K562 (cell line): Measurements from ENCODE around the gene YLPM1. TPM values are rescaled to one million over a fixed set of nuclear protein-coding genes. Genes with fewer than 3 reads are reported as not detected.

Experiments used
- ATAC-seq: fragments of 200-7000 bp; cut with Tn5 transposase; 3 replicates; pipeline ENCODE4 v1.9.1; 2020; ENCODE audit warnings: moderate library complexity
- BruUV-seq: library from RNA; stranded (reverse); fragments of 400-500 nt; replicated peaks from 2 replicates; lab custom pipeline; 2021; lab: Mats Ljungman, UMichigan
- CTCF ChIA-PET: fragments of 300-600 bp; formaldehyde crosslinking; extraction: SDS; loops from one replicate; lab custom pipeline; 2021; ENCODE audit warnings: low intra/inter-chr PET ratio; lab: Yijun Ruan, JAX
- POLR2A ChIA-PET: fragments of 300-600, 350-650 bp; sonication (Branson Sonifier 250); formaldehyde crosslinking; extraction: SDS; loops from one replicate; lab custom pipeline; 2021; ENCODE audit warnings: antibody characterized with exemption, inconsistent platforms; lab: Yijun Ruan, JAX
- DNase-seq, 4 experiments: peaks; one replicate each; pipeline versions ENCODE4 v3.0.0 to v3.0.0-alpha.2; 2011 to 2018; ENCODE audit warnings: low spot score in 3 of 4, mixed read lengths in 3 of 4; ENCODE audit errors: extremely low read depth in 1 of 4
- FAIRE-seq: peaks from 2 replicates; lab custom pipeline; 2011; peaks lifted over from hg19 to GRCh38; lab: Jason Lieb, UNC
- H2AFZ ChIP-seq: 2 replicates; pipeline ENCODE4 v1.6.0; 2011; ENCODE audit warnings: low read depth, low read length, control low read depth, inconsistent platforms
- H3K27ac ChIP-seq: fragments of 200-600 bp; 3 replicates; pipeline ENCODE4 v1.8.0; 2011; ENCODE audit warnings: low read depth, mild to moderate bottlenecking, control low read depth, inconsistent platforms, low read length, moderate library complexity, mixed read lengths; ENCODE audit errors: extremely low read depth
- H3K27me3 ChIP-seq, 2 experiments: fragments of 300-600 bp in 1 of 2; 2 replicates in 1 of 2; 3 replicates in 1 of 2; pipeline versions ENCODE4 v1.6.0 to v1.8.0; 2011; ENCODE audit warnings: inconsistent platforms in 2 of 2, low read length in 2 of 2, mild to moderate bottlenecking in 1 of 2, mixed read lengths in 1 of 2, moderate library complexity in 1 of 2; ENCODE audit not compliant: control insufficient read depth in 2 of 2, insufficient read depth in 2 of 2
- H3K36me3 ChIP-seq: fragments of 300-600 bp; 3 replicates; pipeline ENCODE4 v1.8.0; 2011; ENCODE audit warnings: mild to moderate bottlenecking, low read length, inconsistent platforms; ENCODE audit not compliant: control insufficient read depth, insufficient read depth
- H3K4me1 ChIP-seq, 2 experiments: fragments of 200-600 bp in 1 of 2; replicated peaks in 1 of 2; 2 replicates in 1 of 2; 3 replicates in 1 of 2; pipeline versions ENCODE4 v1.5.1 to v1.8.0; 2011; ENCODE audit warnings: inconsistent platforms in 2 of 2, low read length in 2 of 2, mild to moderate bottlenecking in 1 of 2, mixed read lengths in 1 of 2, moderate library complexity in 1 of 2; ENCODE audit not compliant: control insufficient read depth in 2 of 2, insufficient read depth in 2 of 2
- H3K4me2 ChIP-seq: 2 replicates; pipeline ENCODE4 v1.6.1; 2011; ENCODE audit warnings: low read length, control low read depth, inconsistent platforms, mixed read lengths; ENCODE audit not compliant: insufficient read depth
- H3K4me3 ChIP-seq: fragments of 200-600 bp; sonication (generic), shearing (Covaris generic); 2 replicates; pipeline ENCODE4 v1.5.1; 2016; ENCODE audit warnings: control low read depth, inconsistent platforms
- H3K79me2 ChIP-seq: fragments of 200-600 bp; 3 replicates; pipeline ENCODE4 v1.8.0; 2011; ENCODE audit warnings: low read length, inconsistent platforms; ENCODE audit not compliant: control insufficient read depth, insufficient read depth
- H3K9ac ChIP-seq, 2 experiments: 2 replicates each; pipeline versions ENCODE4 v1.6.0 to v1.6.1; 2011; ENCODE audit warnings: low read depth in 2 of 2, low read length in 2 of 2, control low read depth in 1 of 2, inconsistent platforms in 1 of 2, mild to moderate bottlenecking in 1 of 2, mixed read lengths in 1 of 2; ENCODE audit not compliant: insufficient read depth in 1 of 2
- H3K9me1 ChIP-seq: one replicate; pipeline ENCODE4 v1.6.0; 2011; ENCODE audit warnings: inconsistent platforms, mild to moderate bottlenecking, low read length, moderate library complexity; ENCODE audit not compliant: control insufficient read depth, insufficient read depth
- H3K9me3 ChIP-seq: replicated peaks from 2 replicates; pipeline ENCODE4 v1.5.1; 2011; ENCODE audit warnings: low read depth, low read length, inconsistent platforms; ENCODE audit not compliant: control insufficient read depth, insufficient read depth
- H4K20me1 ChIP-seq: replicated peaks from 2 replicates; pipeline ENCODE4 v1.6.1; 2011; ENCODE audit warnings: low read length, inconsistent platforms, mixed read lengths; ENCODE audit not compliant: control insufficient read depth, insufficient read depth
- BCOR ChIP-seq: fragments of 450-650 bp; IDR thresholded peaks from 2 replicates; pipeline ENCODE4 v1.6.1; 2016
- E2F5 ChIP-seq: sonication (generic); formaldehyde crosslinking; IDR thresholded peaks from 2 replicates; pipeline ENCODE4 v1.8.0; 2022; ENCODE audit warnings: mild to moderate bottlenecking, missing genetic modification reagents
- FOXJ2 ChIP-seq: fragments of 200-800 bp; sonication (Bioruptor generic); IDR thresholded peaks from 2 replicates; pipeline ENCODE4 v1.6.1; 2016; ENCODE audit warnings: missing genetic modification characterization, missing compliant biosample characterization
- FOXJ3 ChIP-seq: sonication (generic); formaldehyde crosslinking; IDR thresholded peaks from 2 replicates; pipeline ENCODE4 v1.4.0; 2020; ENCODE audit warnings: mild to moderate bottlenecking, missing genetic modification reagents
- GABPA ChIP-seq: fragments of 200-800 bp; sonication (Bioruptor generic); conservative IDR thresholded peaks from 2 replicates; pipeline ENCODE4 v1.6.1; 2016; ENCODE audit warnings: low read depth, missing genetic modification characterization, missing compliant biosample characterization
- GABPB2 ChIP-seq: fragments of 250-450 bp; sonication (Bioruptor Pico); conservative IDR thresholded peaks from 2 replicates; pipeline ENCODE4 v1.5.1; 2021; ENCODE audit warnings: mild to moderate bottlenecking
- GTF2E2 ChIP-seq: fragments of 200-800 bp; sonication (Bioruptor generic); IDR thresholded peaks from 2 replicates; pipeline ENCODE4 v1.6.1; 2016; ENCODE audit warnings: missing genetic modification characterization, missing compliant biosample characterization
- NCOA6 ChIP-seq: fragments of 450-650 bp; IDR thresholded peaks from 2 replicates; pipeline ENCODE4 v1.6.1; 2017; ENCODE audit warnings: mild to moderate bottlenecking
- RBM25 ChIP-seq: fragments of 200-400 bp; formaldehyde crosslinking; IDR thresholded peaks from 2 replicates; pipeline ENCODE4 v1.6.1; 2018; ENCODE audit warnings: low read length, low read depth, moderate library complexity; ENCODE audit not compliant: severe bottlenecking
- RNF2 ChIP-seq: sonication (generic); IDR thresholded peaks from 2 replicates; pipeline ENCODE4 v1.6.1; 2016
- SIX5 ChIP-seq, 2 experiments: IDR thresholded peaks; 2 replicates each; pipeline ENCODE4 v1.6.1; 2011; ENCODE audit warnings: low read length in 2 of 2, borderline replicate concordance in 1 of 2, low read depth in 1 of 2, mild to moderate bottlenecking in 1 of 2, moderate library complexity in 1 of 2; ENCODE audit not compliant: insufficient read depth in 1 of 2
- SREBF1 ChIP-seq: fragments of 150-350 bp; IDR thresholded peaks from 2 replicates; pipeline ENCODE4 v1.6.1; 2014; ENCODE audit warnings: antibody characterized with exemption, low read depth, low read length, borderline replicate concordance
- THRAP3 ChIP-seq: fragments of 450-650 bp; IDR thresholded peaks from 2 replicates; pipeline ENCODE4 v1.6.1; 2016; ENCODE audit warnings: mild to moderate bottlenecking, inconsistent platforms, borderline replicate concordance
- YY1 ChIP-seq, 3 experiments: IDR thresholded peaks; 2 replicates each; pipeline ENCODE4 v1.6.1; 2011; ENCODE audit warnings: low read length in 2 of 3, mild to moderate bottlenecking in 2 of 3, moderate library complexity in 2 of 3, borderline replicate concordance in 1 of 3, control low read depth in 1 of 3, low read depth in 1 of 3; ENCODE audit not compliant: insufficient read depth in 3 of 3, insufficient replicate concordance in 2 of 3, control insufficient read depth in 1 of 3, insufficient read length in 1 of 3; ENCODE audit errors: extremely low read depth in 1 of 3
- ZNF212 ChIP-seq: fragments of 450-650 bp; formaldehyde crosslinking; IDR thresholded peaks from 2 replicates; pipeline ENCODE4 v1.4.0; 2020; ENCODE audit warnings: mild to moderate bottlenecking
- ZNF717 ChIP-seq: fragments of 250-450 bp; sonication (Bioruptor Pico); IDR thresholded peaks from 2 replicates; pipeline ENCODE4 v1.5.0; 2021
- ZNF778 ChIP-seq: fragments of 450-650 bp; formaldehyde crosslinking; IDR thresholded peaks from 2 replicates; pipeline ENCODE4 v1.4.0; 2020; ENCODE audit warnings: mild to moderate bottlenecking, moderate library complexity
- WGBS: fragments of 100-300 bp; shearing (Covaris generic); methylation state at CpG from one replicate; pipeline ENCODE4 v1.1.6; 2016; ENCODE audit warnings: low coverage, mixed read lengths; ENCODE audit not compliant: insufficient coverage; ENCODE audit errors: missing lambda C conversion rate; 5-methylcytosine and 5-hydroxymethylcytosine counted together
- in situ Hi-C: fragments of 300-500 bp; cut with MboI; formaldehyde crosslinking; loops from 4 replicates; pipeline ENCODE4 v1.15.0; 2018; ENCODE audit warnings: inconsistent platforms, mixed read lengths
- intact Hi-C: fragments of 100-400 bp; cut with micrococcal nuclease; formaldehyde crosslinking; loops from 2 replicates; pipeline ENCODE4 v1.14.2; 2022
- polyA plus RNA-seq, 8 experiments: library from polyadenylated mRNA; depleted of rRNA in 4 of 8; stranded (reverse) in 5 of 8; unstranded in 3 of 8; fragments of >200 nt; fragmentation: Nextera tagmentation in 2 of 8; fragmentation: Illumina TruSeq in 1 of 8; extraction: Ambion mirVana in 2 of 8; extraction: Trizol in 1 of 8; gene quantifications; 2 replicates each; pipeline versions ENCODE4 v1.2.1 to v1.2.3, GENCODE V29; 2011 to 2014; ENCODE audit warnings: inconsistent platforms in 1 of 8, missing spikeins in 1 of 8
- total RNA-seq, 7 experiments: library from RNA; depleted of rRNA in 6 of 7; stranded (reverse); fragments of >200 nt in 6 of 7; fragmentation: Illumina TruSeq in 2 of 7; extraction: Trizol in 2 of 7; gene quantifications; 2 replicates each; pipeline versions ENCODE4 v1.2.1 to v1.2.3, GENCODE V29; 2011 to 2021; ENCODE audit warnings: low replicate concordance in 1 of 7

Gene YLPM1
- total and polyA plus RNA-seq, 9 of the 15 experiments (the other 6 are each of a cell fraction or from before 2014, with no cell fraction given) = 7.2 to 32.7 (median 14.6) TPM

- in situ Hi-C loops (loop anchor here (10.0 kb wide), 1 partner anchor 437 kb away; no protein-coding TSS in a partner anchor), intact Hi-C loops (no loop called here)
- H4K20me1 ChIP-seq = no peaks in the 10 kb centered on the region
- H3K9me3 ChIP-seq = no peaks in the 10 kb centered on the region
- H3K4me2 ChIP-seq = no peak overlapping the region
- no peaks in the 10 kb centered on the region for H3K36me3 ChIP-seq
- FAIRE-seq (no peak), DNase-seq (no peak), ATAC-seq (no peak; the same call in 2 of the 3 replicates)
- no peaks in the 10 kb centered on the region; a peak in 1 of 5 replicates for H3K4me1 ChIP-seq
- TF ChIP-seq SREBF1 (no peak), GABPA (tag) (no peak), RNF2 (no peak), SIX5 (IDR thresholded peaks at IDR 0.05; ENCODE audit: borderline replicate concordance in 1 of 2, insufficient read depth in 1 of 2, low read depth in 1 of 2, low read length in 2 of 2) (no peak), GABPB2 (CRISPR knock-in tag) (no peak)
- ChIA-PET POLR2A (interaction anchor here (0.6 to 1.4 kb wide), 4 partner anchors 11 to 37 kb away, joined by 3 to 4 read pairs (median 3); no protein-coding TSS in a partner anchor), CTCF (no interaction called here)
- no TSS peak for BruUV-seq
- no peaks in the 10 kb centered on the region for H3K79me2 ChIP-seq
- no peaks in the 10 kb centered on the region for H3K9me1 ChIP-seq
- no peak overlapping the region for H3K4me3 ChIP-seq
- H3K27me3 ChIP-seq = no peaks in the 10 kb centered on the region
- H3K9ac ChIP-seq = no peak overlapping the region
- H3K27ac ChIP-seq = no peak overlapping the region
- 0 out of 2 replicates have a peak overlapping the region, but pooled peaks have one; percentile 45 for H2AFZ ChIP-seq
- 9% methylated on average over 5 of the region's 5 CpGs for WGBS
Measured at GRCh38 chr14:74867673-74868072, 104.6 kb downstream of the YLPM1 start.

- 55% methylated on average over 4 of the region's 8 CpGs for WGBS
- TF ChIP-seq GTF2E2 (tag) = no peak
- no peak for TF ChIP-seq ZNF717 (CRISPR knock-in tag)
- no peak for TF ChIP-seq FOXJ3 (CRISPR knock-in tag)
- no peak for TF ChIP-seq THRAP3
- no peak for TF ChIP-seq ZNF778 (CRISPR knock-in tag)
- TF ChIP-seq ZNF212 (CRISPR knock-in tag) = no peak
- TF ChIP-seq E2F5 = no peak
- TF ChIP-seq BCOR = peak; percentile 87
- no peak for TF ChIP-seq YY1 (IDR thresholded peaks at IDR 0.05; ENCODE audit: borderline replicate concordance in 1 of 3, control insufficient read depth in 1 of 3, extremely low read depth in 1 of 3, insufficient read depth in 3 of 3, insufficient read length in 1 of 3, insufficient replicate concordance in 2 of 3, low read depth in 1 of 3, low read length in 2 of 3)
- peak; percentile 93 for TF ChIP-seq RBM25
- no peak for TF ChIP-seq FOXJ2 (tag)
- TF ChIP-seq NCOA6 = no peak
Measured at GRCh38 chr14:74868739-74869138, 105.6 kb downstream of the YLPM1 start.

More at GRCh38 chr14:74868739-74869138, 105.6 kb downstream of the YLPM1 start:
- Histone ChIP-seq H3K27me3 (no peaks in the 10 kb centered on the region), H3K9me3 (no peaks in the 10 kb centered on the region), H3K9me1 (no peaks in the 10 kb centered on the region), H3K79me2 (no peaks in the 10 kb centered on the region), H3K4me3 (no peak overlapping the region), H3K4me1 (no peaks in the 10 kb centered on the region; a peak in 1 of 5 replicates), H4K20me1 (no peaks in the 10 kb centered on the region), H2AFZ (no peak overlapping the region), H3K9ac (no peak overlapping the region), H3K4me2 (no peak overlapping the region), H3K27ac (no peak overlapping the region), H3K36me3 (no peaks in the 10 kb centered on the region)
- DNase-seq (no peak), FAIRE-seq (no peak), ATAC-seq (no peak)
- ChIA-PET POLR2A (interaction anchor here (1.0 kb wide), 1 partner anchor 13 kb away, joined by 3 read pairs; the partner anchor contains the start of gene DLST), CTCF (no interaction called here)
- intact Hi-C loops = no loop called here
- in situ Hi-C loops = loop anchor here (10.0 kb wide), 1 partner anchor 436 kb away; no protein-coding TSS in a partner anchor
- no TSS peak for BruUV-seq
